H1 (cell line): Measurements from ENCODE around the gene JADE3. TPM values are rescaled to one million over a fixed set of nuclear protein-coding genes. Genes with fewer than 3 reads are reported as not detected.

Experiments used
- CTCF ChIA-PET: fragments of 300-600 bp; sonication (Branson Sonifier 250); formaldehyde crosslinking; loops from one replicate; lab custom pipeline; 2021; ENCODE audit not compliant: partially characterized antibody; lab: Charles Lee
- POLR2A ChIA-PET: fragments of 300-600 bp; sonication (Branson Sonifier 250); formaldehyde crosslinking; loops from one replicate; lab custom pipeline; 2021; ENCODE audit warnings: inconsistent platforms; ENCODE audit not compliant: partially characterized antibody; lab: Charles Lee
- DNase-seq, 2 experiments: peaks; one replicate each; pipeline versions ENCODE4 v3.0.0 to v3.0.0-alpha.2; 2010 to 2022; ENCODE audit warnings: low spot score in 2 of 2, low read depth in 1 of 2, mixed read lengths in 1 of 2
- FAIRE-seq: peaks from 2 replicates; lab custom pipeline; 2011; peaks lifted over from hg19 to GRCh38; lab: Jason Lieb, UNC
- H2AFZ ChIP-seq: 2 replicates; pipeline ENCODE4 v1.8.1; 2012; ENCODE audit warnings: low read length, inconsistent platforms
- H2AK5ac ChIP-seq: 2 replicates; pipeline ENCODE4 v1.6.1; 2013; ENCODE audit warnings: low read depth, low read length
- H2BK120ac ChIP-seq: replicated peaks from 2 replicates; pipeline ENCODE3; 2013; ENCODE audit warnings: low read depth, low read length, inconsistent platforms
- H2BK12ac ChIP-seq: 2 replicates; pipeline ENCODE4 v1.6.1; 2013; ENCODE audit warnings: low read depth, low read length
- H2BK15ac ChIP-seq: 2 replicates; pipeline ENCODE4 v1.6.1; 2013; ENCODE audit warnings: low read length
- H2BK20ac ChIP-seq: 2 replicates; pipeline ENCODE4 v1.6.1; 2013; ENCODE audit warnings: low read length
- H2BK5ac ChIP-seq: 2 replicates; pipeline ENCODE4 v1.6.1; 2013; ENCODE audit warnings: low read depth, low read length
- H3K14ac ChIP-seq: 2 replicates; pipeline ENCODE4 v1.6.1; 2013; ENCODE audit warnings: inconsistent platforms; ENCODE audit not compliant: insufficient read length
- H3K18ac ChIP-seq: 2 replicates; pipeline ENCODE4 v1.6.1; 2013; ENCODE audit warnings: low read length; ENCODE audit errors: extremely low read depth
- H3K23ac ChIP-seq: 2 replicates; pipeline ENCODE4 v1.6.1; 2013; ENCODE audit warnings: inconsistent platforms; ENCODE audit not compliant: insufficient read length
- H3K23me2 ChIP-seq: 2 replicates; pipeline ENCODE4 v1.6.1; 2013; ENCODE audit warnings: low read depth, low read length
- H3K27ac ChIP-seq: 2 replicates; pipeline ENCODE4 v1.6.1; 2011; ENCODE audit warnings: low read depth, low read length, inconsistent platforms
- H3K27me3 ChIP-seq, 4 experiments: replicated peaks in 1 of 4; 1 replicate in 1 of 4; 2 replicates in 3 of 4; pipeline versions ENCODE4 v1.6.1 to v1.8.1; 2011 to 2013; ENCODE audit warnings: low read length in 3 of 4, mild to moderate bottlenecking in 3 of 4, inconsistent platforms in 2 of 4, mixed read lengths in 2 of 4, moderate library complexity in 1 of 4; ENCODE audit not compliant: control insufficient read depth in 3 of 4, insufficient read depth in 3 of 4; ENCODE audit errors: extremely low read depth in 1 of 4
- H3K36me3 ChIP-seq, 4 experiments: 2 replicates each; pipeline versions ENCODE4 v1.6.1 to v1.8.1; 2011 to 2013; ENCODE audit warnings: mild to moderate bottlenecking in 4 of 4, low read length in 3 of 4, moderate library complexity in 2 of 4, control low read depth in 1 of 4, inconsistent platforms in 1 of 4; ENCODE audit not compliant: insufficient read depth in 4 of 4, control insufficient read depth in 2 of 4
- H3K4ac ChIP-seq: replicated peaks from 2 replicates; pipeline ENCODE3; 2013; ENCODE audit warnings: low read length, low read depth, mixed read lengths, inconsistent platforms; ENCODE audit not compliant: insufficient read length
- H3K4me1 ChIP-seq, 4 experiments: replicated peaks in 1 of 4; 1 replicate in 1 of 4; 2 replicates in 3 of 4; pipeline versions ENCODE4 v1.6.1 to v1.8.1; 2011 to 2013; ENCODE audit warnings: low read length in 3 of 4, inconsistent platforms in 2 of 4, mixed read lengths in 1 of 4; ENCODE audit not compliant: insufficient read depth in 4 of 4, control insufficient read depth in 3 of 4
- H3K4me2 ChIP-seq, 2 experiments: 2 replicates each; pipeline versions ENCODE4 v1.6.1 to v1.8.1; 2011 to 2013; ENCODE audit warnings: low read depth in 2 of 2, low read length in 2 of 2, control low read depth in 1 of 2, inconsistent platforms in 1 of 2, mild to moderate bottlenecking in 1 of 2; ENCODE audit not compliant: insufficient read depth in 1 of 2
- H3K4me3 ChIP-seq, 4 experiments: fragments of 200-600, 300-600 bp in 1 of 4; sonication (generic), shearing (Covaris generic), sonication (Bioruptor Twin) in 1 of 4; 2 replicates each; pipeline versions ENCODE4 v1.5.1 to v1.8.1; 2011 to 2016; ENCODE audit warnings: low read length in 4 of 4, low read depth in 3 of 4, control low read depth in 2 of 4, inconsistent platforms in 2 of 4, mild to moderate bottlenecking in 2 of 4, mixed read lengths in 1 of 4, moderate library complexity in 1 of 4; ENCODE audit not compliant: insufficient read depth in 2 of 4; ENCODE audit errors: extremely low read depth in 1 of 4
- H3K56ac ChIP-seq: replicated peaks from 2 replicates; pipeline ENCODE3; 2013; ENCODE audit warnings: low read depth, mild to moderate bottlenecking, mixed read lengths, low read length, inconsistent platforms; ENCODE audit not compliant: insufficient read length
- H3K79me1 ChIP-seq: 2 replicates; pipeline ENCODE4 v1.6.1; 2013; ENCODE audit warnings: low read depth, low read length, control low read depth
- H3K79me2 ChIP-seq, 2 experiments: 2 replicates each; pipeline versions ENCODE4 v1.6.1 to v1.8.1; 2012 to 2013; ENCODE audit warnings: low read length in 2 of 2, mild to moderate bottlenecking in 2 of 2, inconsistent platforms in 1 of 2; ENCODE audit not compliant: insufficient read depth in 2 of 2, control insufficient read depth in 1 of 2
- H3K9ac ChIP-seq, 4 experiments: replicated peaks in 1 of 4; 1 replicate in 1 of 4; 2 replicates in 3 of 4; pipeline versions ENCODE4 v1.6.1 to v1.8.1; 2011 to 2013; ENCODE audit warnings: low read depth in 3 of 4, low read length in 3 of 4, control low read depth in 2 of 4, mild to moderate bottlenecking in 2 of 4, moderate library complexity in 2 of 4, inconsistent platforms in 1 of 4; ENCODE audit errors: extremely low read depth in 1 of 4
- H3K9me3 ChIP-seq, 2 experiments: 2 replicates each; pipeline versions ENCODE4 v1.6.1 to v1.8.1; 2012 to 2013; ENCODE audit warnings: mild to moderate bottlenecking in 2 of 2, moderate library complexity in 2 of 2, control low read depth in 1 of 2, inconsistent platforms in 1 of 2, low read depth in 1 of 2, low read length in 1 of 2, mixed read lengths in 1 of 2; ENCODE audit not compliant: insufficient read depth in 2 of 2
- H4K20me1 ChIP-seq, 2 experiments: replicated peaks in 1 of 2; 2 replicates each; pipeline versions ENCODE3 to v1.8.1; 2011 to 2013; ENCODE audit warnings: inconsistent platforms in 2 of 2, low read length in 2 of 2, mild to moderate bottlenecking in 1 of 2; ENCODE audit not compliant: insufficient read depth in 2 of 2, control insufficient read depth in 1 of 2
- H4K5ac ChIP-seq: 2 replicates; pipeline ENCODE4 v1.6.1; 2013; ENCODE audit warnings: low read length, low read depth, mixed read lengths, inconsistent platforms; ENCODE audit not compliant: insufficient read length
- H4K8ac ChIP-seq: 2 replicates; pipeline ENCODE4 v1.8.0; 2013; ENCODE audit warnings: mild to moderate bottlenecking, moderate library complexity, low read length, inconsistent platforms; ENCODE audit not compliant: insufficient read depth; ENCODE audit errors: extremely low read depth
- H4K91ac ChIP-seq: replicated peaks from 2 replicates; pipeline ENCODE3; 2013; ENCODE audit warnings: low read length, mixed read lengths, inconsistent platforms; ENCODE audit not compliant: insufficient read length
- EZH2 ChIP-seq: fragments of 200-600 bp; sonication (generic); IDR thresholded peaks from 2 replicates; pipeline ENCODE4 v1.7.1; 2012; ENCODE audit warnings: low read depth, mild to moderate bottlenecking, moderate library complexity, low read length, inconsistent platforms; ENCODE audit not compliant: severe bottlenecking
- GABPA ChIP-seq: IDR thresholded peaks from 2 replicates; pipeline ENCODE4 v1.6.1; 2011; ENCODE audit warnings: mild to moderate bottlenecking, low read length, moderate library complexity, borderline replicate concordance; ENCODE audit not compliant: insufficient read depth
- JUN ChIP-seq: IDR thresholded peaks from 2 replicates; pipeline ENCODE4 v1.6.1; 2011; ENCODE audit warnings: low read depth, mild to moderate bottlenecking, improper control_type of control experiment, low read length
- SAP30 ChIP-seq: fragments of 300-600 bp; sonication (generic); IDR thresholded peaks from 2 replicates; pipeline ENCODE4 v1.7.1; 2012; ENCODE audit warnings: low read length, moderate library complexity, mild to moderate bottlenecking, inconsistent platforms; ENCODE audit not compliant: insufficient read depth, insufficient replicate concordance
- ZNF274 ChIP-seq: IDR thresholded peaks from 2 replicates; pipeline ENCODE4 v1.7.0; 2012; ENCODE audit warnings: low read length, borderline replicate concordance; ENCODE audit errors: extremely low read depth
- WGBS, 2 experiments: shearing (Covaris generic) in 1 of 2; methylation state at CpG; one replicate each; pipeline versions ENCODE4 v1.1.6 to v1.1.7; 2013 to 2015; ENCODE audit warnings: low lambda C conversion rate in 2 of 2, mixed read lengths in 2 of 2, inconsistent platforms in 1 of 2, low coverage in 1 of 2, missing lambda C conversion rate in 1 of 2; ENCODE audit not compliant: insufficient replicate concordance in 2 of 2, insufficient coverage in 1 of 2, insufficient read length in 1 of 2; ENCODE audit errors: extremely low coverage in 1 of 2, missing lambda C conversion rate in 1 of 2; 5-methylcytosine and 5-hydroxymethylcytosine counted together
- polyA plus RNA-seq, 7 experiments: library from polyadenylated mRNA; depleted of rRNA in 3 of 7; stranded (reverse) in 5 of 7; unstranded in 2 of 7; fragments of >200 nt in 5 of 7; fragments of 200-250 nt in 2 of 7; gene quantifications; 1 replicate in 5 of 7; 2 replicates in 1 of 7; 4 replicates in 1 of 7; pipeline versions ENCODE4 v1.2.1 to v1.2.3, GENCODE V29; 2011 to 2013; ENCODE audit warnings: missing spikeins in 2 of 7, mixed read lengths in 2 of 7
- total RNA-seq: library from RNA; stranded (reverse); fragmentation: NEBNext Ultra II Directional; extraction: Animal tissue kit (Norgen Biotek cat#: 25700); gene quantifications from 2 replicates; pipeline ENCODE4 v1.2.1, GENCODE V29; 2021
- TF ChIP-seq, protein P1 (sequence below): IDR thresholded peaks from 2 replicates; pipeline ENCODE4 v1.6.1; 2012; ENCODE audit warnings: inconsistent platforms
- TF ChIP-seq, protein P2 (sequence below): IDR thresholded peaks from 2 replicates; pipeline ENCODE4 v1.6.1; 2012; ENCODE audit warnings: inconsistent platforms

The JADE3 gene
- total and polyA plus RNA-seq, 2 of the 8 experiments (the other 6 are each of a cell fraction or from before 2014, with no cell fraction given), result 6.9 to 21.5 TPM

GRCh38 chrX:46965125-46965758, 53.0 kb downstream of the JADE3 start:
- Histone ChIP-seq H2BK120ac (no peak overlapping the region), H2BK20ac (no peak overlapping the region), H4K5ac (no peak overlapping the region), H3K27me3 (no peaks in the 10 kb centered on the region), H3K9me3 (no peaks in the 10 kb centered on the region), H3K79me2 (peaks cover 0 to 67% of the 10 kb centered on the region in 2 experiments; a peak in 2 of 4 replicates), H4K20me1 (no peaks in the 10 kb centered on the region), H2AFZ (no peak overlapping the region), H3K23me2 (no peaks in the 10 kb centered on the region), H4K91ac (no peak overlapping the region), H2BK12ac (no peak overlapping the region), H3K4me1 (peaks cover 0 to 9% (median 0%) of the 10 kb centered on the region in 4 experiments; a peak in 2 of 7 replicates), H2BK5ac (no peak overlapping the region), H3K56ac (no peak overlapping the region), H3K4me2 (no peak overlapping the region), H3K36me3 (no peaks in the 10 kb centered on the region), H3K23ac (no peak overlapping the region), H3K4me3 (no peak overlapping the region), H3K79me1 (no peaks in the 10 kb centered on the region), H2BK15ac (no peak overlapping the region), H3K14ac (no peak overlapping the region), H3K27ac (no peak overlapping the region), H3K9ac (no peak overlapping the region), H3K18ac (no peak overlapping the region), H2AK5ac (no peak overlapping the region), H4K8ac (no peak overlapping the region), H3K4ac (no peak overlapping the region)
- FAIRE-seq (no peak), DNase-seq (no peak)
- ChIA-PET CTCF (no interaction called here), POLR2A (no interaction called here)
- TF ChIP-seq ZNF274 (no peak), EZH2 (no peak), SAP30 (no peak), JUN (no peak), GABPA (no peak)
- TF ChIP-seq, protein P1, sequence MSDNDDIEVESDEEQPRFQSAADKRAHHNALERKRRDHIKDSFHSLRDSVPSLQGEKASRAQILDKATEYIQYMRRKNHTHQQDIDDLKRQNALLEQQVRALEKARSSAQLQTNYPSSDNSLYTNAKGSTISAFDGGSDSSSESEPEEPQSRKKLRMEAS, result no peak
- TF ChIP-seq, protein P2, sequence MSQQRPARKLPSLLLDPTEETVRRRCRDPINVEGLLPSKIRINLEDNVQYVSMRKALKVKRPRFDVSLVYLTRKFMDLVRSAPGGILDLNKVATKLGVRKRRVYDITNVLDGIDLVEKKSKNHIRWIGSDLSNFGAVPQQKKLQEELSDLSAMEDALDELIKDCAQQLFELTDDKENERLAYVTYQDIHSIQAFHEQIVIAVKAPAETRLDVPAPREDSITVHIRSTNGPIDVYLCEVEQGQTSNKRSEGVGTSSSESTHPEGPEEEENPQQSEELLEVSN, result no peak
- 93% methylated on average over 1 of the region's 1 CpG; no CpG with 5 or more reads in 1 of the 2 experiments for WGBS, 2 experiments
